ES-I3 (cell line): ENCODE measurements around the gene ART3.

Experiments used
- H3K36me3 ChIP-seq: 2 replicates; pipeline ENCODE4 v1.6.1; 2013; ENCODE audit warnings: mild to moderate bottlenecking, low read length, control low read depth, moderate library complexity; ENCODE audit not compliant: insufficient read depth
- H3K4me1 ChIP-seq: 2 replicates; pipeline ENCODE4 v1.6.1; 2013; ENCODE audit warnings: mild to moderate bottlenecking, control low read depth, low read length; ENCODE audit not compliant: insufficient read depth
- H3K9ac ChIP-seq: 2 replicates; pipeline ENCODE4 v1.6.1; 2013; ENCODE audit warnings: low read depth, mild to moderate bottlenecking, low read length, moderate library complexity
- H3K9me3 ChIP-seq: 2 replicates; pipeline ENCODE4 v1.6.1; 2013; ENCODE audit warnings: mild to moderate bottlenecking, low read length, moderate library complexity; ENCODE audit not compliant: control insufficient read depth, insufficient read depth

ART3 gene

DNA sequence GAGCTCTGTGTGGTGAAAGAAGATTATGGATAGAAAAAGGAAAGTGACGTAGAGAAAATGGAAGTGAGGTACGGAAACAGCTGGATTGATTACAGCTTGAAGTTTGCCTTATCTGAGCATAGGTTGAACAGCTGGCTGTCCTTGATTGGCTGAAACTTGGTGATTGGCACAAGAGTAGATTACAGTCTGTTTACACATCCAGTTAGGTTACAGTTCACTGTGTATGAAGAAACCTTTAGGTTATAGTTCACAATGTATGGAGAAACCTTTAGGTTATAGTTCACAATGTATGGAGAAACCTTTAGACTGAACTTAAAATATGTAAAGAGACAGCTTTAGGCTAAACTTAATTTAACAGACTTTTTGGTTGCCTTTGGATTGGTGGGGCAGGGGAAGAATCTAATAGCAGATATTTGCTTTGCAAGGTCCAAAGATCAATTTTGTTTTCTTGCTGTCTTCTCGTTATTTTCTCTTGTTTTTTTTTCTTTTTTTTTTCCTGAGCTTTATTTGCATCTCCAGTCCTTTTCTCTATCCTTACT is 15.6 kb upstream of the ART3 start:
- Histone ChIP-seq H3K36me3 (no peaks in the 10 kb centered on the region), H3K4me1 (peaks cover 17% of the 10 kb centered on the region; the same call in 1 of the 2 replicates), H3K9ac (no peak overlapping the region), H3K9me3 (no peaks in the 10 kb centered on the region)

DNA sequence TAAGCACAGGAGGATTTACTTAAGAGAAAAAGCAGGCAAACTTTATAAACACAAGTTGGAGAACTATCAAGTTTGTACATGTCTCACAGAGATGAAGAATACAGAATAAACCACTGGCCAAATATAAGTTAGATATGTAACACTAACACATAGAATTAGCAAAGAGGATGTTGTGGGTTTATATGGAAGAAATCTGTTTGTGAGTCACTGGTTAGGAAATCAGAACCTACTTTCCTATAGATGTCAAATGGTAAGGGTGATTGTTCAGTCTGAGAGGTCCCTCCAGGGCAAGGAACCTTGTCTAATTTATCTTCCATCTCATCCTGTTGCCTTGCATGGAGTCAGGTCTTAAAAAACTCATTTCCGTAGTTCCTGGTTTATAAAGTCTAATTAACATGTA is 14.8 kb upstream of the ART3 start:
- Histone ChIP-seq H3K9me3 (no peaks in the 10 kb centered on the region), H3K4me1 (peaks cover 17% of the 10 kb centered on the region; the same call in 1 of the 2 replicates), H3K36me3 (no peaks in the 10 kb centered on the region), H3K9ac (no peak overlapping the region)

DNA sequence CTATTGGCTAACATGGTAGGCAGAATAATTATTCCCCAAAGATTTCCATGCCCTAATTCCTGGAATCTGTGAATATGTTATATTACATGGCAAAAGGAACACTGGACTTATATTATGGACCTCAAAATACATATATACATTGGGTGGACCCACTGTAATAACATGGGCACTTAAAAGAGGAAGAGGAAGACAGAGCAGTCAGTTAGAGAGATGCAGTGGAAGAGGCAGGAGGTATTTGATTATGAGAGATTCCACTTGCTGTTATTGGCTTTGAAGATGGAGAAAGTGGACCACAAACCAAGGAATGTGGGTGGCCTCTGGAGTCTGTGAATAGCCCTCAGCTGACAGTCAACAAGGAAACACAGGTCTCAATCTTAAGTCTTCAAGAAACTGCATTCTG is 14.0 kb upstream of the ART3 start:
- Histone ChIP-seq H3K36me3 (no peaks in the 10 kb centered on the region), H3K4me1 (peaks cover 10% of the 10 kb centered on the region; the same call in 1 of the 2 replicates), H3K9ac (no peak overlapping the region)

DNA sequence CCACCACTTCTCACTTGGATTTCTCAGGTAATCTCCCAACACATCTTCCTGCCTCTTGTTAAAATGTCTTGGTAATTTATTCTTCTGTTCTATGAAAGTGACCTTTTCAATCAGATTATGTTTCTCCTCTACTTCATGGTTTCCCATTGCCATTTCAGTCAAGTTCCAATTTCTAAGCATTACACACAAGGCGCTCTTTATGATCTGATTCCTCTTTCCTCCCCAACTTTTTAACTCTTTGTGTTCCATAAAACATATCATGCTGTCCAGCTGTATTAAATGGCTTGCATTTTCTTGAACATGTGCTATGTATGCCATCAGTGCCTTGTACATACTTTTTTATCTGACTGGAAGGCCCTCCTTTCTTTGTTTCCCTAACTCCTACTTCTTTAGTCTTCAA is 13.1 kb upstream of the ART3 start:
- H3K4me1 ChIP-seq = 0 out of 2 replicates have a peak, but pooled peaks cover under 1% of the 10 kb centered on the region

More for the DNA sequence above, 14.0 kb upstream of the ART3 start:
- no peaks in the 10 kb centered on the region for H3K9me3 ChIP-seq

DNA sequence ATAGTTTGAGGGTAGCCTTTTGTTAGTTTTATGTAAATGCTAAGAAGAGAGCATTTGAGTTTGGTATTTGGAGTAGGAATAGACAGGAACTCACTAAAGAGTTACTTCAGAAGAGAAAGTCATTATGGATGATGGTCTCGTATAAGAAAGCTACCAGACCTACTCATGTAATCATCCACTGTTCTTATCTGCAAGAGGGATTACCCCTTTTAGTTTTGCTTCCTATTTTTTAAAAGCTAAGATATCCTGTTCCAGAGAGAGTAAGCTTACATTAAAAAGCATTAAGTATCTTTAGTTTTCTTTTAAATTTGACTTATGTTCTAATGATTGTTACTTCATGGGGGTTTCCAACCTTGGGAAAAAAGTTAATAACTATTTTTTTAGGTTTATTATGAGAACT is 12.5 kb upstream of the ART3 start:
- H3K9me3 ChIP-seq = no peaks in the 10 kb centered on the region
- H3K9ac ChIP-seq = no peak overlapping the region
- no peaks in the 10 kb centered on the region for H3K36me3 ChIP-seq
- no peaks in the 10 kb centered on the region for H3K4me1 ChIP-seq

More for the DNA sequence above, 13.1 kb upstream of the ART3 start:
- Histone ChIP-seq H3K36me3 (no peaks in the 10 kb centered on the region), H3K9me3 (no peaks in the 10 kb centered on the region), H3K9ac (no peak overlapping the region)

DNA sequence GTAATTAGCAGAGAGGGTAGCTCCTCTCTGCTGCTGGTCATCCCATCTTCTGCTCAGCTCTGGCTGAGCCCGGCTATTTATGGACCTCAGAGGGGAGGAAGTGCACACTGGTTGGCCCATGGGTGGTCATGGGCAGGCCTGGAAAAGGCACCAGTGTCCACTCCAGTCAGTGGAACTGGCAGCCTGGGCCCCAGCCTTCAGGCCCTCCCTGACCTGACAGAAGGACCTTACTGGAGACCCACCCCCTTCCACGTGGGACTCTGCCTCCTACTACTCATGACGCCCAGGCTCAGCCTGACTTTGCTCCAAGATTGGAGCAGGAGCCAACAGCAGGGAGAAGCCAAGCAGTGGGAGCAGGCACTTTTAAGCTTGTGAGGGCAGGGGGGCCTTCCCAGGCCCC is 8.0 kb upstream of the ART3 start:
- H3K9me3 ChIP-seq = no peaks in the 10 kb centered on the region
- H3K9ac ChIP-seq = no peak overlapping the region
- no peaks in the 10 kb centered on the region for H3K4me1 ChIP-seq
- no peaks in the 10 kb centered on the region for H3K36me3 ChIP-seq

DNA sequence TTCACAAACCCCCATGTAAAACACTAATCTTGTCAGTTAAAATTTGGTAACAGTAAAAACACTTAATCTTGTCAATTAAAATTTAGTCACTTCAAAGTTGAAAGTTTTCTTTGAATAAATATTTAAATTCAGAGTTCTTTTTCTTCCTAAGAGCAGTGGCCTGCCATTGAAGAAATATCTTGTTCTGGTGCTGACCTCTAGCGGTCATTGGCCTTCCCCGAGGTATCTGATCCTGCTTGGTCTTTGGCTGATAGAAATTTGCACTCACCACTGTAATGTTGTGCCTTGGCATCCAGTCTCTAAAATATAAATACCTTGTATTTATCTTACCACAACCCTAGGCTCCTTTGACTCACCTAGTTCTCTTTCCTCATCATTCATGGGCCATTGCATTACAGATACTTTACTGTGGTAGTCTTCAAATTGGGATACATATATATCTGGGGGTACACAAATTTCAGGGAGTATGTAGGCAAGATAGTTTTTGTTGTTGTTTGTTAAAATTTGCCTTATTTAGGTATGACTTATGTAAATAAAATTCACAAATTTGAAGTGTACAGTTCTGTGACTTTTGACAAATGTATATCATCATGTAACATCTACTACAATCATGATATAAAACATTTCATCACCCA is 6.7 kb upstream of the ART3 start:
- H3K4me1 ChIP-seq = peaks cover 5% of the 10 kb centered on the region; the same call in 1 of the 2 replicates
- H3K36me3 ChIP-seq = no peaks in the 10 kb centered on the region
- H3K9ac ChIP-seq = no peak overlapping the region
- no peaks in the 10 kb centered on the region for H3K9me3 ChIP-seq

DNA sequence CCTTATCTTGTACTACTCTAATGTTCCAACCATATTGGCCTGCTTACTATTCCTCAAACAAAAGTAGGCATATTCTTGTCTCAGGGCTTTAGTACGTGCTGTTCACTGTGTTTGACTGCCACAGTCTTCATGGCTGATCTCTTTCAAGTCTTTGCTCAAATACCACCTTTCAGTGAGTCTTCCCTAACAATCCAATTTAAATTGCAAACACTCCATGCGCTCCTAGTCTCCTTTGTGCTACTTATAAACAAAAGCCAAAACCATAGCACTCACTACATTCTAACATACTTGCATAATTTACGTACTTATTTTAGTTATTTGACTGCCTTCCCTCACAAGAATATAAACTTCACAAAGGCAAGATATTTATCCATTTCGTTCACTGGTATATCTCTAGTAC is 1.7 kb upstream of the ART3 start:
- Histone ChIP-seq H3K4me1 (peaks cover 19% of the 10 kb centered on the region), H3K9ac (no peak overlapping the region), H3K9me3 (no peaks in the 10 kb centered on the region), H3K36me3 (no peaks in the 10 kb centered on the region)

DNA sequence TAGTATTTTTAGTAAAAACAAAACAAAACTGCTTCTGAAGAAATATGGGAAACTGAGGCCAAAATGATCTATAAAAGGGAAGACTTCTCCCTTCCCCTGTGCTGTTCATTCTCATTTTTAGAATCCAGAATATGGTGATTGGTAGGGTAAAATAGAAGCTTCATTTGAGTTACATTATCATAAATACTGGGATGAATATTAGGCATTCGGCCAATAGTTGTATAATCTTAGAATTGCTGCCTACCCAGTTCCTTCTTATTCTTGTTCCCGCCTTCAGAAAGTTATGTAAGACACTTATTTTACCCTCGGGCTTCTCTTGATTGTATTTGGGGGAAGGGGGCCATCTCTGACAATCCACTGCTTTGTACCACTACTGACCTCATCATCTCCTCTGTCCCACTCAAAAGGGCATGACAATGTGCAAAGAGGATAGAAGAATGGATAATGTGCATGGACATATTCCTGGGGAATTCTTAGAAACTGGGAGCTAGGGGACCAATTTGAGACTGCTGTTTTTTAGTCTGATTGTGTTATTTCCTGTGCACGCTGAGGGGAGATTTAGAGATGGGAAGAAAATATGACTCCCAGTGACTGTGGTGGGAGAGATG is 588 bp downstream of the ART3 start:
- H3K4me1 ChIP-seq = peaks cover 19% of the 10 kb centered on the region
- no peak overlapping the region for H3K9ac ChIP-seq
- H3K9me3 ChIP-seq = no peaks in the 10 kb centered on the region
- no peaks in the 10 kb centered on the region for H3K36me3 ChIP-seq

DNA sequence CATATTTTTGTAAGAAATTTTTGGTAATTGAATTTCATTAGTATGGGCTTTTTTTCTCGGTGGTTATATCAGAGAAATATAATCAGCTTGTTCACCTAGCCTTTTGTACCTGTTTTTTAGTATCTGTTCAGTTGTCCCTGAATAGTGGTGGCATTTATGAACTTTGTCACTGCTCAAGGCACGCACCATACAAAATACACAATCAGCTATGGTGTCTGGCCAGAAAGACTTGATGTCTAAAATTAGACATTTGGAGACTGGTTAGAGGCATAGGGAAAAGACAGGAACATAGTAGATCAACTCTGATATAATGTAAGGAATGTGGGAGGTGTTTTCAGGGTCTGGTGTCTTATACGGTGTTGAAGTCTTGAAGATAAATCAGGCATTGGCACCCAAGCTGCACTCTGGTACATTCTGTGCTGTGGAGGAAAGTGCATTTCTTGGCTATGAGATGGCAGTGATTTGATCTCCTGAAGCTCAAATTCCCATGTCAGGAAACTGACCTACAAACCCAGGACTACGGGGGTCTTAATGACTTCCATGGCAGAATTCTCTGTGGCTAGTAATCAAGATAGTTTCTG is 3.6 kb downstream of the ART3 start:
- Histone ChIP-seq H3K9ac (no peak overlapping the region), H3K9me3 (no peaks in the 10 kb centered on the region), H3K4me1 (peaks cover 12% of the 10 kb centered on the region; the same call in 1 of the 2 replicates), H3K36me3 (no peaks in the 10 kb centered on the region)

DNA sequence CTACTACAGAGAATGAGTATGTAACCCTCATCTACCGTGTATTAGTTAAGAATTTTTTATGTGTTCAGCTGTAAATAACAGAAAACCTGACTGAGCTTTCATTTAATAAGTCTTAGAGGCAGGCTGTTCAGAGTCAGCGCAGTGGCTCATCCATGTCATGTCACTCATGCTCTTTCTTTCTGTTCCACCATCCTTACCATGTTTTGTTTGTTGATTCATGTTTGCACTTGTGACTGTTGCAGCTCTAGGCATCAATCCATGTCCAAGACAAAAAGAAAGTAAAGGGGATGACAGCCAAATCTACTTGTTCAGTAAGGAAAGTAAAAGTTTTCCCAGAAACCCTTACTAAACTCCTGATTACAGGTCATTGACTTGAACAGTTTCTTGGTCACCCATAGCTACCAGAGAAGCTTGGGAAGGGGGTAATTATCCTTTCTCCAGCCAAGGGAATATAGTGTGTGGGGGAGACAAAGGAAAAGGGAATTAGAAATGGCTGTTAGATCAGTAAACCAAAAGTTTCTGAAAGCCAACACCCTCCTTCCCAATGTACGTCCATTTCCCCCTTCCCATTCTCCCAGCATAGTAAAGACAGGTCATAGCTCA is 9.0 kb downstream of the ART3 start:
- Histone ChIP-seq H3K9ac (no peak overlapping the region), H3K36me3 (no peaks in the 10 kb centered on the region), H3K4me1 (no peaks in the 10 kb centered on the region), H3K9me3 (no peaks in the 10 kb centered on the region)

DNA sequence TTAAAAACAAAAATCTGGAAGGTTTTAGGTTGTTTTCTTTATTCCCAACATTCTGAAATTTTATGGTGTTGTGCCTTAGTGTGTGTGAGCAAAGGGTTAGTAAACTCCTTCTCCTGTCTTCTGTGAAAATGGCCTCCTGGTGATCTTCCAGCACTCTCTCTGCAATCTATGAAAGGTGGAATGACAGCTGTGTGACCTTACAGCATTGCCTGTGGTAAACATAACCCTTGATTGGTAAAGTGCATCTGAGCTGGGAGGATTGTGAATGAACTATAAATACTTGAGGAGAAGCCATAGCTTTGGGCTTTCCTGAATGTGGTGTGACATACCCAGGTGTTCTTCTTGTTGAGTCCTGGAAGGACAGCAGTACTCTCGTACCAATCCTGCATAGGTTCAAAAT is 10.0 kb downstream of the ART3 start:
- no peak overlapping the region for H3K9ac ChIP-seq
- H3K4me1 ChIP-seq = no peaks in the 10 kb centered on the region
- H3K36me3 ChIP-seq = no peaks in the 10 kb centered on the region
- no peaks in the 10 kb centered on the region for H3K9me3 ChIP-seq

DNA sequence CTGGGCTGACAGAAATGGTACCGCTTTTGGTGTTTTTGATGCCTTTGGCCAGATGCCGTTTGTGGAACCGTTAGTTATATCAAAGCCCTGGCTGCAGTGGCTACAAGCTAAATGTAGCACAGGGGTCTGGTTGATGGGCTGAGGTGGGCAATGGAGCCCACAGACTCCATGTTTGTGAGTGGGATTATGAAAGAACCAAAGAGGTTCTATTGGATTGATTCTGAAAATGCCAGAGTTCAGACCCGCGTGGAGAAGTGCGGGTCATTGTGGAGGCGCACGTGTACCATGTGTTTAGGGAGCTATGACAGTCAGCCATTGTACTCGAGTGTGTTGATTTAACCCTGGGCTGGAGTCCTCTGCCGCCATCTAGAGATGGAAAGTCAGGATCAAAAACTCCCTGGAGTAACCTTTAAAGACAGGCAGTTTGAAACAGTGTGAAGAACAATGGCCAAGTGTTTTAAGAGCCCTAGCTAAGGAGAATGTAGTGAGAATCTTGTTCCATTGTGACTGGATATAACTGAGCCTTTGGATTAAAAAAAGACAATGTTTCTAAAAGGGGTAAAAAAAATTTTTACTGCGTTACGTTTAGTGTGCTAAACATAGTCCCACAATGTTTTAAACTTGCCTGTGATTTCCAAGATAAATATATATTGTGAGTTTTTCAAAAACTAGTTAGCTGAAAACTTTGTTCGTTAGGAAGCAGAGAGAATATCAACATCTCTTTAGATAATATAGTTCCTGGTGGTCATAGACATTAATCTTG is 12.7 kb downstream of the ART3 start:
- H3K4me1 ChIP-seq = no peaks in the 10 kb centered on the region
- H3K9me3 ChIP-seq = no peaks in the 10 kb centered on the region
- H3K9ac ChIP-seq = no peak overlapping the region; the same call in 1 of the 2 replicates
- H3K36me3 ChIP-seq = no peaks in the 10 kb centered on the region

DNA sequence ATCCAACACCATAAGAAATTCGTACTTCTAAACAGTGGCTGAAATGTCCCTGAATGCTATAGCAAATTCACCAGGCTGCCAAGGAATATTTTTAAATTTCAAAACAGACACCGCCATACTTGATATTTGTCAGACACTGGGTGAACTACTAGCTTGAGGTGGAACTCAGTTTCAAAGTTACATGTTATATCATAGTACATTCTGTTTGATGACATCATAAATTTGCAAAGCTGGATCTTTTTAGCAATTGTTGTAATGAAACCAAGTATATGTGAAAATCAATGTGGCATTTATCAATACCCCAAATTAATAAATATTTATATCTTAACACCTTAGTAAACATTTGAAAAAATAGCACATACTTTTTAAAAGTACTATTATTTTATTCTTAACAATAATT is 14.2 kb downstream of the ART3 start:
- no peak overlapping the region for H3K9ac ChIP-seq
- H3K4me1 ChIP-seq = no peaks in the 10 kb centered on the region
- no peaks in the 10 kb centered on the region for H3K9me3 ChIP-seq
- no peaks in the 10 kb centered on the region for H3K36me3 ChIP-seq
